Activated naive CD4-positive, alpha-beta T cell treated with anti-CD3 and anti-CD28 coated beads, Interleukin-2, amount 10 ng/mL, durations not matched to agents 7 days and 5 days (primary cell): Measurements from ENCODE around the gene KLF14.
"Not testable (repeated sequence)": the region's sequence is repeated elsewhere in the genome, so short reads cannot be mapped to it uniquely, and the experiment has no call there.

ENCODE experiments used
- CTCF ChIA-PET: fragments of 350-600 bp; sonication (Branson Sonifier 250); formaldehyde crosslinking; loops from one replicate; lab custom pipeline; 2021; ENCODE audit warnings: antibody characterized with exemption; lab: Charles Lee
- DNase-seq: peaks from one replicate; pipeline ENCODE4 v3.0.0-alpha.2; 2020
- H3K27ac Mint-ChIP-seq: one replicate; pipeline ENCODE4 v1.8.0; 2021; ENCODE audit warnings: mild to moderate bottlenecking, moderate library complexity, mixed read lengths
- H3K27me3 Mint-ChIP-seq: one replicate; pipeline ENCODE4 v1.8.0; 2021; ENCODE audit warnings: mild to moderate bottlenecking, mixed read lengths
- H3K36me3 Mint-ChIP-seq: one replicate; pipeline ENCODE4 v1.8.0; 2021; ENCODE audit warnings: mixed read lengths
- H3K4me1 Mint-ChIP-seq: one replicate; pipeline ENCODE4 v1.8.0; 2021; ENCODE audit warnings: mixed read lengths
- H3K4me3 Mint-ChIP-seq: one replicate; pipeline ENCODE4 v1.8.0; 2021; ENCODE audit warnings: mild to moderate bottlenecking, moderate library complexity, mixed read lengths
- H3K9me3 Mint-ChIP-seq: one replicate; pipeline ENCODE4 v1.8.0; 2021; ENCODE audit warnings: mixed read lengths

KLF14 gene

GRCh38 chr7:130697820-130698219 lies 36.2 kb downstream of the KLF14 start:
- Mint-ChIP-seq H3K27ac (no peak overlapping the region), H3K4me3 (no peak overlapping the region), H3K36me3 (no peaks in the 10 kb centered on the region), H3K9me3 (no peaks in the 10 kb centered on the region), H3K27me3 (no peaks in the 10 kb centered on the region), H3K4me1 (no peaks in the 10 kb centered on the region)
- CTCF ChIA-PET, result no interaction called here
- DNase-seq, result no peak

- Mint-ChIP-seq H3K4me3 (no peak overlapping the region), H3K27me3 (no peaks in the 10 kb centered on the region), H3K4me1 (no peaks in the 10 kb centered on the region), H3K36me3 (no peaks in the 10 kb centered on the region), H3K27ac (no peak overlapping the region), H3K9me3 (peaks cover 10% of the 10 kb centered on the region)
- CTCF ChIA-PET, result no interaction called here
- no peak for DNase-seq
These were observed 38.2 kb downstream of the KLF14 start for GRCh38 chr7:130695840-130696239.

- H3K36me3 Mint-ChIP-seq, H3K4me1 Mint-ChIP-seq, CTCF ChIA-PET, DNase-seq, H3K27ac Mint-ChIP-seq, H3K27me3 Mint-ChIP-seq, H3K4me3 Mint-ChIP-seq: not testable (repeated sequence)
- H3K9me3 Mint-ChIP-seq, result peaks cover 12% of the 10 kb centered on the region
These were observed 41.6 kb downstream of the KLF14 start for GRCh38 chr7:130692396-130692795.

GRCh38 chr7:130689683-130690082 lies 44.3 kb downstream of the KLF14 start:
- Mint-ChIP-seq H3K27me3 (peaks cover 4% of the 10 kb centered on the region), H3K36me3 (no peaks in the 10 kb centered on the region), H3K4me1 (no peaks in the 10 kb centered on the region), H3K27ac (no peak overlapping the region), H3K9me3 (peaks cover 12% of the 10 kb centered on the region), H3K4me3 (no peak overlapping the region)
- DNase-seq, result no peak
- CTCF ChIA-PET, result no interaction called here

GRCh38 chr7:130683026-130683425 lies 51.0 kb downstream of the KLF14 start:
- CTCF ChIA-PET, result no interaction called here
- Mint-ChIP-seq H3K27ac (no peak overlapping the region), H3K4me3 (no peak overlapping the region), H3K4me1 (no peaks in the 10 kb centered on the region), H3K36me3 (no peaks in the 10 kb centered on the region), H3K9me3 (peaks cover 2% of the 10 kb centered on the region), H3K27me3 (peaks cover 4% of the 10 kb centered on the region)
- no peak for DNase-seq
